ENCODE measurements around the gene CMC2. TPM values are rescaled to one million over a fixed set of nuclear protein-coding genes. Genes with fewer than 3 reads are reported as not detected.

The CMC2 gene
- total and polyA plus RNA-seq, 9 of the 15 experiments (the other 6 are each of a cell fraction or from before 2014, with no cell fraction given) = 122 to 501 (median 172) TPM

DNA sequence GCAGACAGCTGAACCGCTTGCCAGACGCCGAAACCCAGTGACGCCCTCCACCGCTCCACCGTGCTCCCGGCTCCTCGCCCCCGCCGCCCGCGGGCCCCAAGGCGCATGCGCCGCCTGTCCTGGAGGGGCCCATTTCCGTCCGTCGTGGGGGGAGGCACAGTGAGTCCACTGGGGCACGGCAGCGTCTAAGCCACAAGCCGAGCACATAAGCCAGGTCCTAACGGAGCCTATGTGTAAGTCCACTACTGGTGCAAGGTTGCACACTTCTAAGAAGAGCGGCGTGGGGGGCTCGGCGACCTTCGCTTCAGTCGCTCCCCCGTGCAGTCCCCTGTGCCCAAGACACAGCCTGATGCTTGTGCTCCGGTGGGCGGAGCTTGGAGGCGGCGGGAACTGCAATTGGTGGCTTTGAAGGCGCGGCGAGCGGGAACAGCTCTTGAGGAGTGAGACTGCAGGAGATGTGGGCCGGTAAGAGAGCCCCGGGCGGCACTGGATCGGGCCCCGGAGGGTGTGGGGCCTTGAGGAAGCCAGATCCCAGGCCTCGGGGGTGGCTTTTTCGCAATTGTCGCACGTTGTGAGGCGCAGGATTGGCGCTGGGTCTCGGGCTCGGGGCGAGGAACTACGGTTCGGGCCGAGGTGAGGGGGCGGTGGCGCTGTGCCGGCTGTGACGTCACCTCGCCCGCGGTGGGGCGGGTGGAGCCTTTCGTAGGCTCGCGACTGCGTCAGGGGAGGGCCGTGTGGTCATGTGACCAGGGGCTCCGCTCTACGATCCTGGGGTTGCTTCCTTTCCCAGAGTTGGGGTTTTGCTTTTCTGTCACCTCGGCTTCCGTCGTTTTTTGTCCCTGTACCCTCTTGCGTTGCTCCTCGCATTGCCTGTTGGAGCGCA, at the start of gene CMC2, which contains the start of gene CENPN (continued):
- TF ChIP-seq, protein P1, sequence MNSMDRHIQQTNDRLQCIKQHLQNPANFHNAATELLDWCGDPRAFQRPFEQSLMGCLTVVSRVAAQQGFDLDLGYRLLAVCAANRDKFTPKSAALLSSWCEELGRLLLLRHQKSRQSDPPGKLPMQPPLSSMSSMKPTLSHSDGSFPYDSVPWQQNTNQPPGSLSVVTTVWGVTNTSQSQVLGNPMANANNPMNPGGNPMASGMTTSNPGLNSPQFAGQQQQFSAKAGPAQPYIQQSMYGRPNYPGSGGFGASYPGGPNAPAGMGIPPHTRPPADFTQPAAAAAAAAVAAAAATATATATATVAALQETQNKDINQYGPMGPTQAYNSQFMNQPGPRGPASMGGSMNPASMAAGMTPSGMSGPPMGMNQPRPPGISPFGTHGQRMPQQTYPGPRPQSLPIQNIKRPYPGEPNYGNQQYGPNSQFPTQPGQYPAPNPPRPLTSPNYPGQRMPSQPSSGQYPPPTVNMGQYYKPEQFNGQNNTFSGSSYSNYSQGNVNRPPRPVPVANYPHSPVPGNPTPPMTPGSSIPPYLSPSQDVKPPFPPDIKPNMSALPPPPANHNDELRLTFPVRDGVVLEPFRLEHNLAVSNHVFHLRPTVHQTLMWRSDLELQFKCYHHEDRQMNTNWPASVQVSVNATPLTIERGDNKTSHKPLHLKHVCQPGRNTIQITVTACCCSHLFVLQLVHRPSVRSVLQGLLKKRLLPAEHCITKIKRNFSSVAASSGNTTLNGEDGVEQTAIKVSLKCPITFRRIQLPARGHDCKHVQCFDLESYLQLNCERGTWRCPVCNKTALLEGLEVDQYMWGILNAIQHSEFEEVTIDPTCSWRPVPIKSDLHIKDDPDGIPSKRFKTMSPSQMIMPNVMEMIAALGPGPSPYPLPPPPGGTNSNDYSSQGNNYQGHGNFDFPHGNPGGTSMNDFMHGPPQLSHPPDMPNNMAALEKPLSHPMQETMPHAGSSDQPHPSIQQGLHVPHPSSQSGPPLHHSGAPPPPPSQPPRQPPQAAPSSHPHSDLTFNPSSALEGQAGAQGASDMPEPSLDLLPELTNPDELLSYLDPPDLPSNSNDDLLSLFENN (IDR thresholded peaks at IDR 0.05; ENCODE audit: low read depth in 2 of 2, low read length in 2 of 2) = no peak; a peak in 2 of 4 replicates
- peak; percentile 79 for TF ChIP-seq RB1 (IDR thresholded peaks at IDR 0.05; ENCODE audit: low read depth)
- TF ChIP-seq JUN (IDR thresholded peaks at IDR 0.05; ENCODE audit: borderline replicate concordance, low read depth, low read length) = peak; percentile 78
- peak; percentile 96 for TF ChIP-seq JUN (CRISPR knock-in tag; IDR thresholded peaks at IDR 0.05; ENCODE audit: borderline replicate concordance)
- no peak; the same call in 1 of the 2 replicates for TF ChIP-seq MXI1 (IDR thresholded peaks at IDR 0.05; ENCODE audit: low read depth, low read length)
- peak; percentile 61; the same call in 1 of the 2 replicates for TF ChIP-seq NFRKB (IDR thresholded peaks at IDR 0.05; ENCODE audit: low read depth)
- peak; percentile 55 to 68; a peak in 3 of 4 replicates for TF ChIP-seq SRF (CRISPR knock-in tag; IDR thresholded peaks at IDR 0.05)
- peak; percentile 100 for TF ChIP-seq ATF7 (IDR thresholded peaks at IDR 0.05)
- TF ChIP-seq NCOA4 (IDR thresholded peaks at IDR 0.05; ENCODE audit: partially characterized antibody) = no peak
- TF ChIP-seq, protein P2, sequence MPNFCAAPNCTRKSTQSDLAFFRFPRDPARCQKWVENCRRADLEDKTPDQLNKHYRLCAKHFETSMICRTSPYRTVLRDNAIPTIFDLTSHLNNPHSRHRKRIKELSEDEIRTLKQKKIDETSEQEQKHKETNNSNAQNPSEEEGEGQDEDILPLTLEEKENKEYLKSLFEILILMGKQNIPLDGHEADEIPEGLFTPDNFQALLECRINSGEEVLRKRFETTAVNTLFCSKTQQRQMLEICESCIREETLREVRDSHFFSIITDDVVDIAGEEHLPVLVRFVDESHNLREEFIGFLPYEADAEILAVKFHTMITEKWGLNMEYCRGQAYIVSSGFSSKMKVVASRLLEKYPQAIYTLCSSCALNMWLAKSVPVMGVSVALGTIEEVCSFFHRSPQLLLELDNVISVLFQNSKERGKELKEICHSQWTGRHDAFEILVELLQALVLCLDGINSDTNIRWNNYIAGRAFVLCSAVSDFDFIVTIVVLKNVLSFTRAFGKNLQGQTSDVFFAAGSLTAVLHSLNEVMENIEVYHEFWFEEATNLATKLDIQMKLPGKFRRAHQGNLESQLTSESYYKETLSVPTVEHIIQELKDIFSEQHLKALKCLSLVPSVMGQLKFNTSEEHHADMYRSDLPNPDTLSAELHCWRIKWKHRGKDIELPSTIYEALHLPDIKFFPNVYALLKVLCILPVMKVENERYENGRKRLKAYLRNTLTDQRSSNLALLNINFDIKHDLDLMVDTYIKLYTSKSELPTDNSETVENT (CRISPR knock-in tag; IDR thresholded peaks at IDR 0.05) = peak; percentile 71
- peak; percentile 50; the same call in 1 of the 2 replicates for TF ChIP-seq ARID1B (IDR thresholded peaks at IDR 0.05)
- TF ChIP-seq ZNF707 (CRISPR knock-in tag; conservative IDR thresholded peaks at IDR 0.05) = no peak
- no peak for TF ChIP-seq MCM2 (IDR thresholded peaks at IDR 0.05; ENCODE audit: low read depth)
- peak; percentile 78; the same call in 1 of the 2 replicates for TF ChIP-seq TRIM28 (IDR thresholded peaks at IDR 0.05)
- no peak for TF ChIP-seq ZNF589 (CRISPR knock-in tag; IDR thresholded peaks at IDR 0.05; ENCODE audit: low read depth)
- TF ChIP-seq ZSCAN29 (IDR thresholded peaks at IDR 0.05) = no peak
- no peak for TF ChIP-seq XRCC3 (IDR thresholded peaks at IDR 0.05)
- TF ChIP-seq, protein P3, sequence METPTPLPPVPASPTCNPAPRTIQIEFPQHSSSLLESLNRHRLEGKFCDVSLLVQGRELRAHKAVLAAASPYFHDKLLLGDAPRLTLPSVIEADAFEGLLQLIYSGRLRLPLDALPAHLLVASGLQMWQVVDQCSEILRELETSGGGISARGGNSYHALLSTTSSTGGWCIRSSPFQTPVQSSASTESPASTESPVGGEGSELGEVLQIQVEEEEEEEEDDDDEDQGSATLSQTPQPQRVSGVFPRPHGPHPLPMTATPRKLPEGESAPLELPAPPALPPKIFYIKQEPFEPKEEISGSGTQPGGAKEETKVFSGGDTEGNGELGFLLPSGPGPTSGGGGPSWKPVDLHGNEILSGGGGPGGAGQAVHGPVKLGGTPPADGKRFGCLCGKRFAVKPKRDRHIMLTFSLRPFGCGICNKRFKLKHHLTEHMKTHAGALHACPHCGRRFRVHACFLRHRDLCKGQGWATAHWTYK (CRISPR knock-in tag; IDR thresholded peaks at IDR 0.05) = peak; percentile 11; the same call in 1 of the 2 replicates
- TF ChIP-seq ZNF561 (CRISPR knock-in tag; conservative IDR thresholded peaks at IDR 0.05) = peak; percentile 60; the same call in 1 of the 2 replicates
- no peak for TF ChIP-seq BRF1 (IDR thresholded peaks at IDR 0.05; ENCODE audit: borderline replicate concordance, extremely low read depth, insufficient read length)
- TF ChIP-seq CAMTA2 (CRISPR knock-in tag; conservative IDR thresholded peaks at IDR 0.05) = no peak
- TF ChIP-seq ASH1L (IDR thresholded peaks at IDR 0.05; ENCODE audit: borderline replicate concordance, low read depth, partially characterized antibody) = peak; percentile 95
